Measurements from ENCODE around the gene SERPINA4. TPM values are rescaled to one million over a fixed set of nuclear protein-coding genes. Genes with fewer than 3 reads are reported as not detected.

SERPINA4 gene
- total RNA-seq, 1 donor from 2014 or later = not detected

DNA sequence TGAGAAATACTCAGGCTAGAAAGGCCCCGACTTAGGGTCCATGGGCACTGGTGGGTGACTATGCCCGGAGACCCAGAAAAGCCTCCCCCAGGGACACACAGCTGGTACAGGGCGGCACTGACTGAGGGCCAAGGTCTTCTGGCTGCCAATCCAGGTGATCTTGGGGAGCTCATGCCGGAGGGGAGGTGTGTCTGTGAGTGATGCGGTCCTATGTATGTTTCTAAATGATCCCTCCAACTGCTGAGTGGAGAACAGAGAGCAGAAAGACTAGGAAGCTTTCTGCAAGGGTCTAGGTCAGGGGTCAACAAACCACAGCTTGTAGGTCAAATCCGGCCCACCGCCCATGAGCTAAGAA lies 391 bp downstream of the SERPINA4 start:
- Mint-ChIP-seq H3K27ac (ENCODE audit: unreplicated experiment) (no peak overlapping the region), H3K36me3 (ENCODE audit: unreplicated experiment) (no peaks in the 10 kb centered on the region), H3K4me1 (ENCODE audit: unreplicated experiment) (no peaks in the 10 kb centered on the region), H3K9me3 (ENCODE audit: unreplicated experiment) (no peaks in the 10 kb centered on the region), H3K27me3 (ENCODE audit: unreplicated experiment) (peaks cover 10% of the 10 kb centered on the region), H3K4me3 (ENCODE audit: unreplicated experiment) (no peak overlapping the region)
- no peak for TF ChIP-seq CTCF (IDR thresholded peaks at IDR 0.05)
- DNase-seq (ENCODE audit: extremely low spot score, unreplicated experiment) = no peak

DNA sequence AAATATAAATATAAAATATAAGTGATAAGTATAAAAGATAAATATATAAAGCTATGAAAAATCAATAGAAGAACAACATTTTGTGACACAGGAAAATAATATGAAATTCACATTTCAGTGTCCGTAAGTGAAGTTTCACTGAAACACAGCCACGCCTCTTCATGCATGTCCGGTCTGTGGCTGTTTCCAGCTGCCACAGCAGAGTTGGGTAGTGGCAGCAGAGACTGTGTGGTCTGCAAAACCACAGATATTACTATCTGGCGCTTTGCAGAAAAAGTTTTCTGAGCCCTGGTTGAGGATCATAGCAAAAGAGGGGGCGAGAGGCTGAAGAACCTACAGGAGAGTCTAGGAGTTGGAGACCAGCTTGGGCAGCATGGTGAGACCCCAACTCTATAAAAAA lies 780 bp downstream of the SERPINA4 start:
- Mint-ChIP-seq H3K4me3 (ENCODE audit: unreplicated experiment) (no peak overlapping the region), H3K9me3 (ENCODE audit: unreplicated experiment) (no peaks in the 10 kb centered on the region), H3K4me1 (ENCODE audit: unreplicated experiment) (no peaks in the 10 kb centered on the region), H3K27me3 (ENCODE audit: unreplicated experiment) (peaks cover 11% of the 10 kb centered on the region), H3K27ac (ENCODE audit: unreplicated experiment) (no peak overlapping the region), H3K36me3 (ENCODE audit: unreplicated experiment) (no peaks in the 10 kb centered on the region)
- no peak for TF ChIP-seq CTCF (IDR thresholded peaks at IDR 0.05)
- no peak for DNase-seq (ENCODE audit: extremely low spot score, unreplicated experiment)

GRCh38 chr14:94562941-94563883 lies 2.0 kb downstream of the SERPINA4 start:
- TF ChIP-seq CTCF (IDR thresholded peaks at IDR 0.05) = no peak
- H3K27me3 Mint-ChIP-seq (ENCODE audit: unreplicated experiment) = peaks cover 8% of the 10 kb centered on the region
- H3K27ac Mint-ChIP-seq (ENCODE audit: unreplicated experiment) = no peak overlapping the region
- no peaks in the 10 kb centered on the region for H3K36me3 Mint-ChIP-seq (ENCODE audit: unreplicated experiment)
- H3K9me3 Mint-ChIP-seq (ENCODE audit: unreplicated experiment) = no peaks in the 10 kb centered on the region
- no peak for DNase-seq (ENCODE audit: extremely low spot score, unreplicated experiment)
- no peak overlapping the region for H3K4me3 Mint-ChIP-seq (ENCODE audit: unreplicated experiment)
- no peaks in the 10 kb centered on the region for H3K4me1 Mint-ChIP-seq (ENCODE audit: unreplicated experiment)

GRCh38 chr14:94564381-94564780 lies 3.1 kb downstream of the SERPINA4 start:
- TF ChIP-seq CTCF (IDR thresholded peaks at IDR 0.05) = no peak
- H3K27ac Mint-ChIP-seq (ENCODE audit: unreplicated experiment) = no peak overlapping the region
- H3K9me3 Mint-ChIP-seq (ENCODE audit: unreplicated experiment) = no peaks in the 10 kb centered on the region
- DNase-seq (ENCODE audit: extremely low spot score, unreplicated experiment) = no peak
- no peaks in the 10 kb centered on the region for H3K36me3 Mint-ChIP-seq (ENCODE audit: unreplicated experiment)
- peaks cover 8% of the 10 kb centered on the region for H3K27me3 Mint-ChIP-seq (ENCODE audit: unreplicated experiment)
- H3K4me3 Mint-ChIP-seq (ENCODE audit: unreplicated experiment) = no peak overlapping the region
- no peaks in the 10 kb centered on the region for H3K4me1 Mint-ChIP-seq (ENCODE audit: unreplicated experiment)

DNA sequence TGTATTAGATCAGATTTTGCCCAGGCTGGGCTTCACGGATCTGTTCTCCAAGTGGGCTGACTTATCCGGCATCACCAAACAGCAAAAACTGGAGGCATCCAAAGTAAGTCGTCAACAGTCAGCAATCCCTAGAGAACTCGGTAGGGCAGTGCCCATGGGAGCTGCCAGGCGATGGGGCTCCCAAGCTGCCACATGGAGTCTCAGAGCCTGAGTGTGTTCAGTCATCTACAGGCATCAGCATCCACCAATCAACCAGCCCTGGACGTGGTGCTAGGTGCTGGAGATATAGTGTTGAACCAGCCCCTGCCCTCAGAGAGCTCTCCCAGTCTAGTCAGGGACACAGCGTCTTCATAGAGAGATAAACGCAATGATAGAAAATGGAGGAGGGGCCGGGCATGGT lies 6.9 kb downstream of the SERPINA4 start:
- no peaks in the 10 kb centered on the region for H3K36me3 Mint-ChIP-seq (ENCODE audit: unreplicated experiment)
- no peak overlapping the region for H3K4me3 Mint-ChIP-seq (ENCODE audit: unreplicated experiment)
- DNase-seq (ENCODE audit: extremely low spot score, unreplicated experiment) = no peak
- H3K27me3 Mint-ChIP-seq (ENCODE audit: unreplicated experiment) = peaks cover 8% of the 10 kb centered on the region
- H3K9me3 Mint-ChIP-seq (ENCODE audit: unreplicated experiment) = no peaks in the 10 kb centered on the region
- no peak overlapping the region for H3K27ac Mint-ChIP-seq (ENCODE audit: unreplicated experiment)
- TF ChIP-seq CTCF (IDR thresholded peaks at IDR 0.05) = no peak
- peaks cover 9% of the 10 kb centered on the region for H3K4me1 Mint-ChIP-seq (ENCODE audit: unreplicated experiment)

Measured in osteocyte (in vitro differentiated cells).